ENCODE data around the gene PHLDB2. TPM values are rescaled to one million over a fixed set of nuclear protein-coding genes. Genes with fewer than 3 reads are reported as not detected.

PHLDB2 gene
- total and polyA plus RNA-seq, 3 donors from 2014 or later: 11.7 to 16.5 (median 12.3) TPM

GRCh38 chr3:111980716-111981456, 121.8 kb downstream of the PHLDB2 start:
- WGBS, 2 donors: 78 to 81% methylated on average over 9 to 10 of the region's 10 CpGs
- no peaks in the 10 kb centered on the region for H3K9me3 ChIP-seq
- DNase-seq: no peak
- H3K4me3 ChIP-seq: no peak overlapping the region
- no peaks in the 10 kb centered on the region for H3K27me3 ChIP-seq
- intact Hi-C loops (cut with DNase I; ENCODE audit: low total_unique reads): no loop called here
- H3K4me1 ChIP-seq: peaks cover 7% of the 10 kb centered on the region
- TF ChIP-seq CTCF (IDR thresholded peaks at IDR 0.05): no peak
- no peak for TF ChIP-seq POLR2A (IDR thresholded peaks at IDR 0.05)
- no peaks in the 10 kb centered on the region for H3K36me3 ChIP-seq (ENCODE audit: low read depth, missing control alignments)
- H3K27ac ChIP-seq: no peak overlapping the region

- Histone ChIP-seq H3K36me3 (ENCODE audit: low read depth, missing control alignments) (no peaks in the 10 kb centered on the region), H3K9me3 (no peaks in the 10 kb centered on the region), H3K4me3 (no peak overlapping the region), H3K27ac (no peak overlapping the region), H3K4me1 (peaks cover 7% of the 10 kb centered on the region), H3K27me3 (no peaks in the 10 kb centered on the region)
- intact Hi-C loops (cut with DNase I; ENCODE audit: low total_unique reads): no loop called here
- TF ChIP-seq CTCF (IDR thresholded peaks at IDR 0.05) (no peak), POLR2A (IDR thresholded peaks at IDR 0.05) (no peak)
- no peak for DNase-seq
- WGBS, 2 donors: 42 to 51% methylated on average over 3 of the region's 3 CpGs
Measured at GRCh38 chr3:111981457-111981763, 122.3 kb downstream of the PHLDB2 start.

GRCh38 chr3:111984636-111985298, 125.7 kb downstream of the PHLDB2 start:
- H3K9me3 ChIP-seq: no peaks in the 10 kb centered on the region
- H3K4me1 ChIP-seq: peaks cover 4% of the 10 kb centered on the region
- intact Hi-C loops (cut with DNase I; ENCODE audit: low total_unique reads): no loop called here
- no peak overlapping the region for H3K27ac ChIP-seq
- no peak overlapping the region for H3K4me3 ChIP-seq
- H3K27me3 ChIP-seq: no peaks in the 10 kb centered on the region
- no peak for DNase-seq
- TF ChIP-seq POLR2A (IDR thresholded peaks at IDR 0.05) (no peak), CTCF (IDR thresholded peaks at IDR 0.05) (no peak)
- WGBS, 2 donors: 61 to 66% methylated on average over 2 of the region's 2 CpGs
- no peaks in the 10 kb centered on the region for H3K36me3 ChIP-seq (ENCODE audit: low read depth, missing control alignments)

GRCh38 chr3:111986800-111987199, 127.7 kb downstream of the PHLDB2 start:
- intact Hi-C loops (cut with DNase I; ENCODE audit: low total_unique reads): no loop called here
- TF ChIP-seq CTCF (IDR thresholded peaks at IDR 0.05): no peak
- TF ChIP-seq POLR2A (IDR thresholded peaks at IDR 0.05): no peak
- Histone ChIP-seq H3K9me3 (no peaks in the 10 kb centered on the region), H3K27me3 (no peaks in the 10 kb centered on the region), H3K27ac (no peak overlapping the region), H3K4me3 (no peak overlapping the region), H3K4me1 (no peaks in the 10 kb centered on the region), H3K36me3 (ENCODE audit: low read depth, missing control alignments) (no peaks in the 10 kb centered on the region)
- whole genome bisulfite sequencing, 2 donors: 83 to 87% methylated on average over 3 of the region's 3 CpGs
- no peak for DNase-seq
